Measurements from ENCODE around the gene SBF1. TPM values are rescaled to one million over a fixed set of nuclear protein-coding genes. Genes with fewer than 3 reads are reported as not detected.
A peak's percentile ranks its signal among the peaks of the same experiment; 100 is the strongest.

The SBF1 gene
- total RNA-seq, 1 experiment from 2014 or later = 97.2 TPM

- no TSS peak for BruUV-seq (replicated peaks)
- intact Hi-C loops (cut with micrococcal nuclease; ENCODE audit: unreplicated experiment) = no loop called here
- DNase-seq (ENCODE audit: low spot score) = no peak
- TF ChIP-seq EZH2 (IDR thresholded peaks at IDR 0.05; ENCODE audit: borderline replicate concordance, low read depth, low read length, poor library complexity, severe bottlenecking) = no peak
- TF ChIP-seq CTCF (conservative IDR thresholded peaks at IDR 0.05; ENCODE audit: low read depth, low read length) = no peak
- Histone ChIP-seq H3K4me3 (ENCODE audit: low read depth, low read length, poor library complexity, severe bottlenecking) (no peak overlapping the region), H3K27ac (ENCODE audit: low read depth, low read length, poor library complexity, severe bottlenecking) (no peak overlapping the region), H3K9me3 (ENCODE audit: low read depth, low read length, poor library complexity, severe bottlenecking) (no peaks in the 10 kb centered on the region), H3K27me3 (replicated peaks; ENCODE audit: insufficient read depth, low read depth, low read length, poor library complexity) (no peaks in the 10 kb centered on the region), H3K4me1 (ENCODE audit: insufficient read depth, low read length, poor library complexity, severe bottlenecking) (peaks cover 14% of the 10 kb centered on the region), H3K36me3 (ENCODE audit: insufficient read depth, low read length, poor library complexity, severe bottlenecking) (peaks cover 53% of the 10 kb centered on the region)
- POLR2A ChIA-PET (ENCODE audit: low non-redundant PET) = no interaction called here
- CTCF ChIA-PET = no interaction called here
These were observed 48.6 kb upstream of the SBF1 start for GRCh38 chr22:50523458-50523805.

- DNase-seq (ENCODE audit: low spot score) = no peak
- Histone ChIP-seq H3K4me1 (ENCODE audit: insufficient read depth, low read length, poor library complexity, severe bottlenecking) (peaks cover 14% of the 10 kb centered on the region), H3K4me3 (ENCODE audit: low read depth, low read length, poor library complexity, severe bottlenecking) (no peak overlapping the region), H3K36me3 (ENCODE audit: insufficient read depth, low read length, poor library complexity, severe bottlenecking) (peaks cover 57% of the 10 kb centered on the region), H3K27ac (ENCODE audit: low read depth, low read length, poor library complexity, severe bottlenecking) (no peak overlapping the region), H3K27me3 (replicated peaks; ENCODE audit: insufficient read depth, low read depth, low read length, poor library complexity) (no peaks in the 10 kb centered on the region), H3K9me3 (ENCODE audit: low read depth, low read length, poor library complexity, severe bottlenecking) (no peaks in the 10 kb centered on the region)
- TF ChIP-seq EZH2 (IDR thresholded peaks at IDR 0.05; ENCODE audit: borderline replicate concordance, low read depth, low read length, poor library complexity, severe bottlenecking) (no peak), CTCF (conservative IDR thresholded peaks at IDR 0.05; ENCODE audit: low read depth, low read length) (no peak)
- ChIA-PET POLR2A (ENCODE audit: low non-redundant PET) (no interaction called here), CTCF (no interaction called here)
- intact Hi-C loops (cut with micrococcal nuclease; ENCODE audit: unreplicated experiment) = no loop called here
- BruUV-seq (replicated peaks) = TSS peak; percentile 20
These were observed 48.1 kb upstream of the SBF1 start for GRCh38 chr22:50522806-50523438.

GRCh38 chr22:50522208-50522805 lies 47.5 kb upstream of the SBF1 start:
- ChIA-PET POLR2A (ENCODE audit: low non-redundant PET) (interaction anchor here (0.6 kb wide), 1 partner anchor 14 kb away, joined by 4 read pairs; the partner anchor contains the start of genes LMF2 and NCAPH2), CTCF (no interaction called here)
- intact Hi-C loops (cut with micrococcal nuclease; ENCODE audit: unreplicated experiment) = no loop called here
- no peak for TF ChIP-seq EZH2 (IDR thresholded peaks at IDR 0.05; ENCODE audit: borderline replicate concordance, low read depth, low read length, poor library complexity, severe bottlenecking)
- no peak for TF ChIP-seq CTCF (conservative IDR thresholded peaks at IDR 0.05; ENCODE audit: low read depth, low read length)
- Histone ChIP-seq H3K27me3 (replicated peaks; ENCODE audit: insufficient read depth, low read depth, low read length, poor library complexity) (no peaks in the 10 kb centered on the region), H3K36me3 (ENCODE audit: insufficient read depth, low read length, poor library complexity, severe bottlenecking) (peaks cover 63% of the 10 kb centered on the region), H3K9me3 (ENCODE audit: low read depth, low read length, poor library complexity, severe bottlenecking) (no peaks in the 10 kb centered on the region), H3K4me1 (ENCODE audit: insufficient read depth, low read length, poor library complexity, severe bottlenecking) (peaks cover 14% of the 10 kb centered on the region), H3K4me3 (ENCODE audit: low read depth, low read length, poor library complexity, severe bottlenecking) (no peak overlapping the region), H3K27ac (ENCODE audit: low read depth, low read length, poor library complexity, severe bottlenecking) (no peak overlapping the region)
- no TSS peak for BruUV-seq (replicated peaks)
- no peak for DNase-seq (ENCODE audit: low spot score)

Measured in A673 (cell line).